ENCODE measurements around the gene KRTAP9-3. TPM values are rescaled to one million over a fixed set of nuclear protein-coding genes. Genes with fewer than 3 reads are reported as not detected.
"Not testable (repeated sequence)": the region's sequence is repeated elsewhere in the genome, so short reads cannot be mapped to it uniquely, and the experiment has no call there.

KRTAP9-3 gene
- total RNA-seq, 2 experiments from 2014 or later = not detected

DNA sequence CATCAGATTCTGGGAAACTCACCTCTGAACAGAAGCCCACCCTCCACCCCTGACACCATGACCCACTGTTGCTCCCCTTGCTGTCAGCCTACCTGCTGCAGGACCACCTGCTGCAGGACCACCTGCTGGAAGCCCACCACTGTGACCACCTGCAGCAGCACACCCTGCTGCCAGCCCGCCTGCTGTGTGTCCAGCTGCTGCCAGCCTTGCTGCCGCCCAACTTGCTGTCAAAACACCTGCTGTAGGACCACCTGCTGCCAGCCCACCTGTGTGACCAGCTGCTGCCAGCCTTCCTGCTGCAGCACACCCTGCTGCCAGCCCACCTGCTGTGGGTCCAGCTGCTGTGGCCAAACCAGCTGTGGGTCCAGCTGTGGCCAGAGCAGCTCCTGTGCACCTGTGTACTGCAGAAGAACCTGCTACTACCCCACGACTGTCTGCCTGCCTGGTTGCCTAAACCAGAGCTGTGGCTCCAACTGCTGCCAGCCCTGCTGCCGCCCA, 5.6 kb upstream of the KRTAP9-3 start, which contains the start of gene KRTAP9-2:
Gene KRTAP9-2, plus strand, starts transcription at position 51 of the 498 bp plus-strand sequence. Its CDS starts 7 bp downstream, at position 58.
- ATAC-seq (ENCODE audit: low read depth); H3K9me3 Mint-ChIP-seq; H3K36me3 Mint-ChIP-seq; H3K4me3 Mint-ChIP-seq; POLR2A ChIA-PET; H3K27me3 Mint-ChIP-seq; H3K27ac Mint-ChIP-seq; DNase-seq; H3K4me1 Mint-ChIP-seq: not testable (repeated sequence)

DNA sequence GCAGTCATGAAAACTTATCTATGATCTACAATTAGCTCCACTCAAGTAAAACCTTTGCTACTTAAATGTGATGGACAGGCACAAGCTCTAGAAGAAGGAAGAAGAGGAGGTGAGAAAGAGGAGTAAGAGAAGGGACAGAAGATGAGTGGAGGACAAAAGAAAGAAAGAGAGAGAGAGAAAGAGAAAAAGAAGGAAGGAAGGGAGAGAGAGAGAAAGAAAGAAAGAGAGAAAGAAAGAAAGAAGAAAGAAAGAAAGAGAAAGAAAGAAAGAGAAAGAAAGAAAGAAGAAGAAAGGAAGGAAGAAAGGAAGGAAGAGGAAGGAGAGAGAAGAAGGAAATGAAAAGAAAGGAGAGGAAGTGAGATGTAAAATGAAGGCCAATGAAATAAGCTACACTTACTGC, 2.2 kb upstream of the KRTAP9-3 start:
- Mint-ChIP-seq H3K9me3 (no peaks in the 10 kb centered on the region), H3K36me3 (no peaks in the 10 kb centered on the region), H3K4me1 (no peaks in the 10 kb centered on the region), H3K27me3 (peaks cover 8% of the 10 kb centered on the region), H3K27ac (no peak overlapping the region), H3K4me3 (no peak overlapping the region)
- POLR2A ChIA-PET = no interaction called here
- DNase-seq (no peak), ATAC-seq (ENCODE audit: low read depth) (no peak)

DNA sequence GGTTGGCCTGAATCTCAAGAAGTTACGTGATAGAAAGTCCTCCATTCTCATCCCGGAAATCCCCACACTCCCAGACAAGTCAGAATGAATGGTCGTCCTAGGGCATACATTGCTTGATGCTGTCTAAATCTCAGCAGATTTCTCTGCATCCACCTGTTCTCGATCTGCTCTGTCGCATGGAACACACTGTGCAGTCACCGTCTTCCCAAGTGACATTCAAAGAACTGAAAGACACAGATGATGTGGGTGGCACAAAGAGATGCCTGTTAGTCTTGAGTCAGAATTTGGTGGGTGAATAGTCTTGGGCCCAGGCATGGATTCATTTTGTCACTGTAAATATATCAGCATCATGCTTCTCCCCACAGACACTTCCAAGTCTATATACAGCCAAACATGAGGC, 518 bp upstream of the KRTAP9-3 start:
- no peaks in the 10 kb centered on the region for H3K36me3 Mint-ChIP-seq
- no peak for DNase-seq

DNA sequence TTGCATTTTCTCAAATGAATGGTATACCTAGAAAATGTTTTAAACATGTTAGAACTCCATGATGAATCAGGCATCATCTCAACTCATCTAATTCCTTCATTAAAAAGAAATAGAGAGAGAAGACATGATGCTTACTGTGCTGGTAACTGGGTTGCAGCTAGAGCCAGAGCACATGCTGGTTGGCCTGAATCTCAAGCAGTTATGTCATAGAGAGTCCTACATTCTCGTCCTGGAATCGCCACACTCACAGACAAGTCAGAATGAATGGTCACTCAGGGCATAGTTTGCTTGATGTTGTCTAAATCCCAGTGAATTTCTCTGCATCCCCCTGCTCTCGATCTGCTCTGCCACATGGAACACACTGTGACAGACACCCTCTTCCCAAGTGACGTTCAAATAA, 4.9 kb downstream of the KRTAP9-3 start:
- H3K36me3 Mint-ChIP-seq; ATAC-seq (ENCODE audit: low read depth); H3K27ac Mint-ChIP-seq; POLR2A ChIA-PET; H3K9me3 Mint-ChIP-seq; DNase-seq; H3K27me3 Mint-ChIP-seq; H3K4me3 Mint-ChIP-seq; H3K4me1 Mint-ChIP-seq: not testable (repeated sequence)

More for the DNA sequence above, 518 bp upstream of the KRTAP9-3 start:
- Mint-ChIP-seq H3K9me3 (no peaks in the 10 kb centered on the region), H3K4me1 (no peaks in the 10 kb centered on the region), H3K27ac (no peak overlapping the region), H3K27me3 (peaks cover 12% of the 10 kb centered on the region), H3K4me3 (no peak overlapping the region)
- POLR2A ChIA-PET = no interaction called here
- no peak for ATAC-seq (ENCODE audit: low read depth)

DNA sequence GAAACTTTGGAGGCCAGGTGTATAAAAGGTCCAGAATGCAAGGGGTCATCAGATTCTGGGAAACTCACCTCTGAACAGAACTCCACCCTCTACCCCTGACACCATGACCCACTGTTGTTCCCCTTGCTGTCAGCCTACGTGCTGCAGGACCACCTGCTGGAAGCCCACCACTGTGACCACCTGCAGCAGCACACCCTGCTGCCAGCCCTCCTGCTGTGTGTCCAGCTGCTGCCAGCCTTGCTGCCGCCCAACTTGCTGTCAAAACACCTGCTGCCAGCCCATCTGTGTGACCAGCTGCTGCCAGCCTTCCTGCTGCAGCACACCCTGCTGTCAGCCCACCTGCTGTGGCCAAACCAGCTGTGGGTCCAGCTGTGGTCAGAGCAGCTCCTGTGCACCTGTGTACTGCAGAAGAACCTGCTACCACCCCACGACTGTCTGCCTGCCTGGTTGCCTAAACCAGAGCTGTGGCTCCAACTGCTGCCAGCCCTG, 5.7 kb downstream of the KRTAP9-3 start, which contains the start of gene KRTAP9-8:
Gene KRTAP9-8, plus strand, starts transcription at position 51 of the 489 bp plus-strand sequence. Its CDS starts 53 bp downstream, at position 104.
- H3K27ac Mint-ChIP-seq; H3K27me3 Mint-ChIP-seq; POLR2A ChIA-PET; H3K4me3 Mint-ChIP-seq; DNase-seq; H3K9me3 Mint-ChIP-seq; H3K4me1 Mint-ChIP-seq; H3K36me3 Mint-ChIP-seq; ATAC-seq (ENCODE audit: low read depth): not testable (repeated sequence)

DNA sequence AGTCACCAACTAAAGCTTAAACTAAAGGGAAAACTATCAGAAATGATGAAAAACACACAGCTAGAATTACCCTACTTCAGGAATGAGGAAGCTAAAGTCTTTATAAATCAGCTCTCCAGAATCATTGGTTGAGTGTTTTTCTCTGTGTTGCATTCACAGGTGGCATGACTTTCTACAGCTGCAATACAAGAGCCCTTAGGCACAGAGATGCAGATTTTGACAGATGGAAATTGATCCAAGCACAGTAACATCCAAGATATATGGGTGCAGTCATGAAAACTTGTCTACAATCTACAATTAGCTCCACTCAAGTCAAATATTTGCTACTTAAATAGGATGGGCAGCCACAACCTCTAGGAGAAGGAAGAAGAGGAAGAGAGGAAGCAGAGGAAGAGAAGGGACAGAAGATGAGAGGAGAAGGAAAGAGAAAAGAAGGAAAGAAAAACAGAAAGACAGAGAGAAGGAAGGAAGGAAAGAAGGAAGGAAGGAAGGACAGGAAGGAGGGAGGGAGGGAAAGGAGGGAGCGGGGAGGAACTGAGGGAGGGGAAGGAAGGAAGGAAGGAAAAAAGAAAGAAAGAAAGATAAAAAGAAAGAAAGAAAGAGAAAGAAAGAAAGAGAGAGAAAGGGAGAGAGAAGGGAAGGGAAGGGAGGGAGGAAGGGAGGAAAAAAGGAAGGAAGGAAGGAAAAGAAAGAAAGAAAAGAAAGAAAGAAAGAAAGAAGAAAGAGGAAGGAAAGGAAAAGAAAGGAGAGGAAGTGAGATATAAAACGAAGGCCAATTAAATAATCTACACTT, 14.9 kb downstream of the KRTAP9-3 start:
- POLR2A ChIA-PET; ATAC-seq (ENCODE audit: low read depth); DNase-seq; H3K4me3 Mint-ChIP-seq; H3K4me1 Mint-ChIP-seq; H3K36me3 Mint-ChIP-seq; H3K27ac Mint-ChIP-seq; H3K9me3 Mint-ChIP-seq; H3K27me3 Mint-ChIP-seq: not testable (repeated sequence)

DNA sequence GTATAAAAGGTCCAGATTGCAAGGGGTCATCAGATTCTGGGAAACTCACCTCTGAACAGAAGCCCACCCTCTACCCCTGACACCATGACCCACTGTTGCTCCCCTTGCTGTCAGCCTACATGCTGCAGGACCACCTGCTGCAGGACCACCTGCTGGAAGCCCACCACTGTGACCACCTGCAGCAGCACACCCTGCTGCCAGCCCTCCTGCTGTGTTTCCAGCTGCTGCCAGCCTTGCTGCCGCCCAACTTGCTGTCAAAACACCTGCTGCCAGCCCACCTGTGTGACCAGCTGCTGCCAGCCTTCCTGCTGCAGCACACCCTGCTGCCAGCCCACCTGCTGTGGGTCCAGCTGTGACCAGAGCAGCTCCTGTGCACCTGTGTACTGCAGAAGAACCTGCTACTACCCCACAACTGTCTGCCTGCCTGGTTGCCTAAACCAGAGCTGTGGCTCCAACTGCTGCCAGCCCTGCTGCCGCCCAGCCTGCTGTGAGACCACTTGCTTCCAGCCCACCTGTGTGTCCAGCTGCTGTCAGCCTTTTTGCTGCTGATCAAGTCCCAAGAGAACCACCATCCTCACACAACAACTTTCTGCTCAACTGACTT, 17.5 kb downstream of the KRTAP9-3 start, which contains the start of gene KRTAP9-4:
Gene KRTAP9-4, plus strand, starts transcription at position 51 of the 604 bp plus-strand sequence. Its CDS starts 34 bp downstream, at position 85.
- H3K36me3 Mint-ChIP-seq; H3K27ac Mint-ChIP-seq; ATAC-seq (ENCODE audit: low read depth); H3K9me3 Mint-ChIP-seq; H3K4me1 Mint-ChIP-seq; DNase-seq; H3K4me3 Mint-ChIP-seq; POLR2A ChIA-PET: not testable (repeated sequence)
- H3K27me3 Mint-ChIP-seq = peaks cover 14% of the 10 kb centered on the region

DNA sequence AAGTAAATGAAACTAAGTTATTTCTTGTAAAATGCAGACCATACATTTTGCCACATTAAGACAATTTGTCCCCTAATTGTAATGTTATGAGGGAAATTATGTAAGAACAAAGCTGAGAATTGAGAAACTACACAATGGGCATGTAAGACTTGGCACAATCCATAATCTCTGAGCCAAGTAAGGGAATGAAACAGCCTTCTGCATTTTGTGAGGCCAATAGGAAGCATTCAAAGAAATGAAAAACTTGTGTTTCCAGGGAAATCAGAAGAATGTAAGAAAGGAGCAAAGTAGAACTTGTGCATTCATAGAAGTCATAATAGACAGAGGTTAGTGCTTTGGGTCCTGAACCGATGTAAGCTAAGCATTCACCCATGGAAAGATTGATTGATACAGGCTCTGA, 19.0 kb downstream of the KRTAP9-3 start:
- no peaks in the 10 kb centered on the region for H3K36me3 Mint-ChIP-seq
- H3K27ac Mint-ChIP-seq = no peak overlapping the region
- DNase-seq (no peak), ATAC-seq (ENCODE audit: low read depth) (no peak)
- H3K27me3 Mint-ChIP-seq = peaks cover 14% of the 10 kb centered on the region
- H3K4me1 Mint-ChIP-seq = no peaks in the 10 kb centered on the region
- H3K9me3 Mint-ChIP-seq = no peaks in the 10 kb centered on the region
- no peak overlapping the region for H3K4me3 Mint-ChIP-seq
- POLR2A ChIA-PET = no interaction called here

DNA sequence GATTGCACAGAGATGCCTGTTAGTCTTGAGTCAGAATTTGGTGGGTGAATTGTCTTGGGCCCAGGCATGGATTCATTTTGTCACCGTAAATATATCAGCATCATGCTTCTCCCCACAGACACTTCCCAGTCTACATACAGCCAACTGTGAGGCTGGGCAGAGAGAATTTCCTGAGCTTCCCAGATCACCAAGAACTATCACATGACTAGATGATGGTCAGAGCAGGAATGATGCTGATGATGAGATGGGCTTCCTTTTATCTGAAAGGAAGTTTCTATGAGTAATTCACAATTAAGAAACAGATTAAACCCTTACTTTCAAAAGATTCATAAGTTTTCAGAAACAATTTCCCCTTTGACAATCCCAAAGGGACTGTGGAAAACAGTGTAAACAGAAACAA, 22.6 kb downstream of the KRTAP9-3 start:
- no peaks in the 10 kb centered on the region for H3K9me3 Mint-ChIP-seq
- H3K4me3 Mint-ChIP-seq = no peak overlapping the region
- H3K27ac Mint-ChIP-seq = no peak overlapping the region
- H3K4me1 Mint-ChIP-seq = no peaks in the 10 kb centered on the region
- H3K36me3 Mint-ChIP-seq = no peaks in the 10 kb centered on the region
- DNase-seq (no peak), ATAC-seq (ENCODE audit: low read depth) (no peak)
- H3K27me3 Mint-ChIP-seq = peaks cover 19% of the 10 kb centered on the region
- POLR2A ChIA-PET = no interaction called here

DNA sequence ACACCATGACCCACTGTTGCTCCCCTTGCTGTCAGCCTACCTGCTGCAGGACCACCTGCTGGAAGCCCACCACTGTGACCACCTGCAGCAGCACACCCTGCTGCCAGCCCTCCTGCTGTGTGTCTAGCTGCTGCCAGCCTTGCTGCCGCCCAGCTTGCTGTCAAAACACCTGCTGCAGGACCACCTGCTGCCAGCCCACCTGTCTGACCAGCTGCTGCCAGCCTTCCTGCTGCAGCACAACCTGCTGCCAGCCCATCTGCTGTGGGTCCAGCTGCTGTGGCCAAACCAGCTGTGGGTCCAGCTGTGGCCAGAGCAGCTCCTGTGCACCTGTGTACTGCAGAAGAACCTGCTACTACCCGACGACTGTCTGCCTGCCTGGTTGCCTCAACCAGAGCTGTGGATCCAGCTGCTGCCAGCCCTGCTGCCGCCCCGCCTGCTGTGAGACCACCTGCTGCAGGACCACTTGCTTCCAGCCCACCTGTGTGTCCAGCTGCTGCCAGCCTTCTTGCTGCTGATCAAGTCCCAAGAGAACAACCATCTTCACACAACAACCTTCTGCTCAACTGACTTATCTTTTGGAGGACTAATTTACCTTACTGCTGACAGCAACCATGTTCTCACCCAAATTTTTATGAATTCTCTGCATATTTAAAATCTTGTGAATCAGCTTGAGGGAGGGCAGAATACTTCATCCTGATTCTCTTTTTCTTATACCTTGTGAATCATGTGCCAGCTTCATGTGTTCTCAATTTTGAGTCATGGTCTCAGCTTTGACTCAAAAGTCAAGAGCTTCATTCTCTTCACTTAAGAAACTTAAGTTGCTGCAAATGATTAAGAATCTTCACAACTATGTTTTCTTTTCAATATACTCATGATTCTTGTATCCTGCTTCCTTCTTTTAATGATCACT, 23.4 kb downstream of the KRTAP9-3 start, which contains the start of gene KRTAP9-9:
Gene KRTAP9-9, plus strand, starts transcription at position 4 of the 910 bp plus-strand sequence.
- POLR2A ChIA-PET; DNase-seq; H3K36me3 Mint-ChIP-seq; H3K4me3 Mint-ChIP-seq; H3K4me1 Mint-ChIP-seq; H3K27ac Mint-ChIP-seq; ATAC-seq (ENCODE audit: low read depth); H3K9me3 Mint-ChIP-seq: not testable (repeated sequence)
- peaks cover 16% of the 10 kb centered on the region for H3K27me3 Mint-ChIP-seq

DNA sequence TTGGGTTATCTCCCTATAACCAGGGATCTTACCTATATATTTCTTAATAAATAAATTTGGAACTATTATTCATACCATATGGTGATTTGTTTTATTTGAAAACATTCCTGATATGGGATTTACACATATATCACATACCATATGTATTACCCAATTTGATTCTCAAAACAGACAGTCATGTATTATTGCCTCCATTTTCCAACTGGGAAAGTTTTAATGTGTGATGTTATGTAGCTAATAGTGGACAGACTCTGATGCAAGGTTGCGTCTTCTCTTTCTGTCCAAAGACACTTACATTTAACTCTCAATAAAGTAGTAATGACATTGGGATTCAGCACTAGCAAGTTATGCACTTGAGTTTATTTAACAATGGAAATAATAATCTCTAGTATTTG, 24.0 kb downstream of the KRTAP9-3 start:
- POLR2A ChIA-PET = no interaction called here
- peaks cover 2% of the 10 kb centered on the region for H3K36me3 Mint-ChIP-seq
- H3K4me3 Mint-ChIP-seq = no peak overlapping the region
- no peak for DNase-seq
- H3K9me3 Mint-ChIP-seq = no peaks in the 10 kb centered on the region
- no peak for ATAC-seq (ENCODE audit: low read depth)
- H3K4me1 Mint-ChIP-seq = no peaks in the 10 kb centered on the region
- peaks cover 16% of the 10 kb centered on the region for H3K27me3 Mint-ChIP-seq
- H3K27ac Mint-ChIP-seq = no peak overlapping the region

DNA sequence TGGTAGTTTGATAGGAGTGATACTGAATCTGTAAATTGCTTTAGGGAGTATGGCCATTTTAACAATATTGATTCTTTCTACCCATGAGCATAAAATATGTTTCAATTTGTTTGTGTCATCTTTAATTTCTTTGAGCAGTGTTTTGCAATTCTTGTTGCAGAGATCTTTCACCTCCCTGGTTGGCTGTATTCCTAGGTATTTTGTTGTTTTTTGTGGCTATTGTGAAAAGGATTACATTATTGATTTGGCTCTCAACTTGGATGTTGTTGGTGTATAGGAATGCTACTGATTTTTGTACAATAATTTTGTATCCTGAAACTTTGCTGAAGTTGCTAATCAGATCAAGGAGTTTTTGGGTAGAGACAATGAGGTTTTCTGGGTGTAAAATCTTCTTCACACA, 26.2 kb downstream of the KRTAP9-3 start:
- Mint-ChIP-seq H3K4me3 (no peak overlapping the region), H3K9me3 (no peaks in the 10 kb centered on the region), H3K4me1 (no peaks in the 10 kb centered on the region), H3K36me3 (peaks cover 2% of the 10 kb centered on the region), H3K27me3 (peaks cover 16% of the 10 kb centered on the region), H3K27ac (no peak overlapping the region)
- DNase-seq (no peak), ATAC-seq (ENCODE audit: low read depth) (no peak)
- POLR2A ChIA-PET = no interaction called here

DNA sequence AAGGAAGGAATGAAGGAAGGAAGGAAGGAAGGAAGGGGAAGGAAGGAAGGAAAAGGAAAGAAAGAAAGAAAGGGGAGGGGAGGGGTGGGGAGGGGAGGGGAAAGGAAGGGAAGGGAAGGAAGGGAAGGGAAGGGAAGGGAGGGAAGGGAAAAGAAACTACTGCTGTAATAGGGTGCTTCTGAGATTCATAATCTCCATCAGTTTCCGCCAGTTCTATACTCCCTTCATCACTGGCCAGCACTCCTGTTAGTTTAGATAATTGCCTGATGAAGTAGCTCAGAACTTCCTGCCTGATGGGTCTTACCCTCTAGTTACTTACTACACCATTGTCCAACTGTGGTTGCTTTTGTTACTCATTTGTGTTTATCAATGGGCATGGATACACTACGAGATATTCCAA, 31.0 kb downstream of the KRTAP9-3 start:
- no peak overlapping the region for H3K4me3 Mint-ChIP-seq
- DNase-seq = no peak
- H3K4me1 Mint-ChIP-seq = no peaks in the 10 kb centered on the region
- no peaks in the 10 kb centered on the region for H3K9me3 Mint-ChIP-seq
- POLR2A ChIA-PET = no interaction called here
- H3K27ac Mint-ChIP-seq = no peak overlapping the region
- no peak for ATAC-seq (ENCODE audit: low read depth)
- peaks cover 12% of the 10 kb centered on the region for H3K27me3 Mint-ChIP-seq
- H3K36me3 Mint-ChIP-seq = peaks cover 2% of the 10 kb centered on the region

All from activated naive CD8-positive, alpha-beta T cell treated with anti-CD3 and anti-CD28 coated beads, Interleukin-2, amount 10 ng/mL, durations not matched to agents 7 days and 5 days (primary cell).